Hepatocyte (in vitro differentiated cells): Measurements from ENCODE around the gene CYLD. TPM values are rescaled to one million over a fixed set of nuclear protein-coding genes. Genes with fewer than 3 reads are reported as not detected.

Experiments used
- DNase-seq: peaks from one replicate; pipeline ENCODE4 v3.0.0-alpha.2; 2016; ENCODE audit warnings: low spot score
- H2AFZ ChIP-seq: fragments of 200-600 bp; sonication (generic); 2 replicates; pipeline ENCODE4 v1.6.0; 2016; ENCODE audit warnings: antibody characterized with exemption, mild to moderate bottlenecking
- H3K27ac ChIP-seq: fragments of 200-600 bp; sonication (generic); 2 replicates; pipeline ENCODE4 v1.5.1; 2016; ENCODE audit warnings: mild to moderate bottlenecking
- H3K27me3 ChIP-seq: fragments of 200-600 bp; sonication (generic); 2 replicates; pipeline ENCODE4 v1.6.1; 2016
- H3K36me3 ChIP-seq: fragments of 200-600 bp; sonication (generic); replicated peaks from 2 replicates; pipeline ENCODE4 v1.5.1; 2016; ENCODE audit warnings: low read depth; ENCODE audit not compliant: insufficient read depth
- H3K4me1 ChIP-seq: fragments of 200-600 bp; sonication (generic); 2 replicates; pipeline ENCODE4 v1.5.1; 2016; ENCODE audit warnings: mild to moderate bottlenecking, moderate library complexity; ENCODE audit not compliant: insufficient read depth
- H3K4me2 ChIP-seq: fragments of 200-600 bp; sonication (generic); 2 replicates; pipeline ENCODE4 v1.6.0; 2016
- H3K4me3 ChIP-seq: fragments of 200-600 bp; sonication (generic); 2 replicates; pipeline ENCODE4 v1.5.1; 2016; ENCODE audit warnings: mild to moderate bottlenecking
- H3K79me2 ChIP-seq: fragments of 200-600 bp; sonication (generic); 2 replicates; pipeline ENCODE4 v1.6.0; 2017; ENCODE audit warnings: mild to moderate bottlenecking
- H3K9me2 ChIP-seq: fragments of 200-600 bp; sonication (generic); replicated peaks from 2 replicates; pipeline ENCODE4 v1.6.0; 2017; ENCODE audit warnings: mild to moderate bottlenecking; ENCODE audit not compliant: insufficient read depth
- H3K9me3 ChIP-seq: fragments of 200-600 bp; sonication (generic); 2 replicates; pipeline ENCODE4 v1.5.1; 2016; ENCODE audit warnings: low read depth, mild to moderate bottlenecking
- H4K20me1 ChIP-seq: fragments of 200-600 bp; sonication (generic); 2 replicates; pipeline ENCODE4 v1.6.0; 2016; ENCODE audit warnings: mild to moderate bottlenecking; ENCODE audit not compliant: insufficient read depth, poor library complexity, severe bottlenecking
- EZH2 ChIP-seq: fragments of 200-600 bp; sonication (generic); IDR thresholded peaks from 2 replicates; pipeline ENCODE4 v1.6.1; 2016; ENCODE audit warnings: antibody characterized with exemption, mild to moderate bottlenecking, borderline replicate concordance
- EZH2phosphoT487 ChIP-seq: fragments of 200-600 bp; sonication (generic); IDR thresholded peaks from one replicate; pipeline ENCODE4 v1.6.1; 2018; ENCODE audit warnings: antibody characterized with exemption, mild to moderate bottlenecking, low read depth, moderate library complexity; ENCODE audit not compliant: unreplicated experiment, severe bottlenecking
- WGBS: methylation state at CpG from one replicate; pipeline ENCODE4 v1.1.6; 2016; ENCODE audit warnings: low lambda C conversion rate; ENCODE audit errors: missing lambda C conversion rate; 5-methylcytosine and 5-hydroxymethylcytosine counted together
- polyA plus RNA-seq: library from polyadenylated mRNA; unstranded; fragments of >200 nt; fragmentation: Nextera tagmentation; extraction: Ambion mirVana; gene quantifications from 2 replicates; pipeline ENCODE4 v1.2.1, GENCODE V29; 2016
- total RNA-seq: library from RNA; depleted of rRNA; stranded (reverse); fragments of >200 nt; gene quantifications from 2 replicates; pipeline ENCODE4 v1.2.3, GENCODE V29; 2014
- TF ChIP-seq, protein P1 (sequence below): fragments of 200-600 bp; sonication (generic); IDR thresholded peaks from 2 replicates; pipeline ENCODE4 v1.5.1; 2016; ENCODE audit warnings: antibody characterized with exemption, mild to moderate bottlenecking; ENCODE audit not compliant: poor library complexity

CYLD gene
- total and polyA plus RNA-seq, 2 experiments from 2014 or later = 9.9 to 17.8 TPM

GRCh38 chr16:50762241-50762640 is 20.4 kb downstream of the CYLD start:
- no peak overlapping the region for H3K27ac ChIP-seq
- no peaks in the 10 kb centered on the region for H3K27me3 ChIP-seq
- WGBS = 85% methylated on average over 3 of the region's 3 CpGs
- TF ChIP-seq EZH2phosphoT487 = no peak
- TF ChIP-seq EZH2 = no peak
- TF ChIP-seq, protein P1, sequence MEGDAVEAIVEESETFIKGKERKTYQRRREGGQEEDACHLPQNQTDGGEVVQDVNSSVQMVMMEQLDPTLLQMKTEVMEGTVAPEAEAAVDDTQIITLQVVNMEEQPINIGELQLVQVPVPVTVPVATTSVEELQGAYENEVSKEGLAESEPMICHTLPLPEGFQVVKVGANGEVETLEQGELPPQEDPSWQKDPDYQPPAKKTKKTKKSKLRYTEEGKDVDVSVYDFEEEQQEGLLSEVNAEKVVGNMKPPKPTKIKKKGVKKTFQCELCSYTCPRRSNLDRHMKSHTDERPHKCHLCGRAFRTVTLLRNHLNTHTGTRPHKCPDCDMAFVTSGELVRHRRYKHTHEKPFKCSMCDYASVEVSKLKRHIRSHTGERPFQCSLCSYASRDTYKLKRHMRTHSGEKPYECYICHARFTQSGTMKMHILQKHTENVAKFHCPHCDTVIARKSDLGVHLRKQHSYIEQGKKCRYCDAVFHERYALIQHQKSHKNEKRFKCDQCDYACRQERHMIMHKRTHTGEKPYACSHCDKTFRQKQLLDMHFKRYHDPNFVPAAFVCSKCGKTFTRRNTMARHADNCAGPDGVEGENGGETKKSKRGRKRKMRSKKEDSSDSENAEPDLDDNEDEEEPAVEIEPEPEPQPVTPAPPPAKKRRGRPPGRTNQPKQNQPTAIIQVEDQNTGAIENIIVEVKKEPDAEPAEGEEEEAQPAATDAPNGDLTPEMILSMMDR = no peak
- no peaks in the 10 kb centered on the region for H4K20me1 ChIP-seq
- H3K36me3 ChIP-seq = no peaks in the 10 kb centered on the region
- H3K9me3 ChIP-seq = no peaks in the 10 kb centered on the region
- DNase-seq = no peak
- H2AFZ ChIP-seq = no peak overlapping the region
- no peak overlapping the region for H3K4me2 ChIP-seq
- H3K4me1 ChIP-seq = no peaks in the 10 kb centered on the region
- no peak overlapping the region for H3K4me3 ChIP-seq
- no peaks in the 10 kb centered on the region for H3K79me2 ChIP-seq
- H3K9me2 ChIP-seq = no peaks in the 10 kb centered on the region

- 92% methylated on average over 2 of the region's 2 CpGs for WGBS
- H3K4me1 ChIP-seq = no peaks in the 10 kb centered on the region
- no peak overlapping the region for H3K4me3 ChIP-seq
- H3K27ac ChIP-seq = no peak overlapping the region
- H3K79me2 ChIP-seq = no peaks in the 10 kb centered on the region
- H3K36me3 ChIP-seq = peaks cover 2% of the 10 kb centered on the region
- no peak overlapping the region for H3K4me2 ChIP-seq
- no peak for DNase-seq
- no peaks in the 10 kb centered on the region for H4K20me1 ChIP-seq
- H3K9me2 ChIP-seq = no peaks in the 10 kb centered on the region
- H3K9me3 ChIP-seq = no peaks in the 10 kb centered on the region
- H2AFZ ChIP-seq = no peak overlapping the region
- no peaks in the 10 kb centered on the region for H3K27me3 ChIP-seq
- no peak for TF ChIP-seq EZH2phosphoT487
- TF ChIP-seq, protein P1 = no peak
- no peak for TF ChIP-seq EZH2
Observed at GRCh38 chr16:50763211-50763610, 21.3 kb downstream of the CYLD start.

DNA sequence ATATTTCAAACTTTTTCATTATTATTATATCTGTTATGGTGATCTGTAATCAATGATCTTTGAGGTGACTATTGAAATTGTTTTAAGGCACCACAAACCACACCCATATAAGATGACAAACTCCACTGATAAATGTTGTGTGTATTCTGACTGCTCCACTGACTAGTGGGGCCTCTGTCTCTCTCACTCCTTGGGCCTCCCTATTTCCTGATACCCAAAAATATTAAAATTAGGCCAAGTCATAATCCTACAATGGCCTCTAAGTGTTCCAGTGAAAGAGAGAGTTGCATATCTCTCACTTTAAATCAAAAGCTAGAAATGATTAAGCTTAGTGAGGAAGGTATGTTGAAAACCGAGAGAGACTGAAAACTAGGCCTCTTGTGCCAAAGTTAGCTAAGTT is 23.4 kb downstream of the CYLD start:
- Histone ChIP-seq H3K4me1 (no peaks in the 10 kb centered on the region), H3K27me3 (no peaks in the 10 kb centered on the region), H3K79me2 (no peaks in the 10 kb centered on the region), H3K4me2 (no peak overlapping the region), H2AFZ (no peak overlapping the region), H3K4me3 (no peak overlapping the region), H3K9me3 (no peaks in the 10 kb centered on the region), H3K36me3 (peaks cover 2% of the 10 kb centered on the region), H4K20me1 (no peaks in the 10 kb centered on the region), H3K27ac (no peak overlapping the region), H3K9me2 (no peaks in the 10 kb centered on the region)
- DNase-seq = no peak
- TF ChIP-seq EZH2 (no peak), EZH2phosphoT487 (no peak)
- TF ChIP-seq, protein P1 = no peak
- WGBS = 97% methylated on average over 1 of the region's 1 CpG

- no peaks in the 10 kb centered on the region for H3K4me1 ChIP-seq
- no peaks in the 10 kb centered on the region for H3K79me2 ChIP-seq
- DNase-seq = no peak
- H3K9me3 ChIP-seq = no peaks in the 10 kb centered on the region
- no peak overlapping the region for H2AFZ ChIP-seq
- H3K9me2 ChIP-seq = no peaks in the 10 kb centered on the region
- H3K27ac ChIP-seq = no peak overlapping the region
- H3K27me3 ChIP-seq = no peaks in the 10 kb centered on the region
- no peaks in the 10 kb centered on the region for H4K20me1 ChIP-seq
- no peak overlapping the region for H3K4me2 ChIP-seq
- TF ChIP-seq EZH2phosphoT487 (no peak), EZH2 (no peak)
- TF ChIP-seq, protein P1 = no peak
- H3K36me3 ChIP-seq = peaks cover 2% of the 10 kb centered on the region
- no peak overlapping the region for H3K4me3 ChIP-seq
- 96% methylated on average over 1 of the region's 1 CpG for WGBS
Observed at GRCh38 chr16:50765861-50766260, 24.0 kb downstream of the CYLD start.
